Duodenal mucosa (tissue), 2 donors: Measurements from ENCODE around the gene RCHY1.
A peak's percentile ranks its signal among the peaks of the same experiment; 100 is the strongest.
"Not testable (repeated sequence)": the region's sequence is repeated elsewhere in the genome, so short reads cannot be mapped to it uniquely, and the experiment has no call there.

Experiments
- H3K27ac ChIP-seq: one replicate; pipeline ENCODE4 v1.7.0; 2013; ENCODE audit warnings: low read depth, low read length
- H3K27me3 ChIP-seq, 2 donors: one replicate each; pipeline ENCODE4 v1.7.0; 2013; ENCODE audit warnings: low read length in 2 of 2, control low read depth in 1 of 2; ENCODE audit not compliant: insufficient read depth in 2 of 2, control insufficient read depth in 1 of 2
- H3K36me3 ChIP-seq, 2 donors: one replicate each; pipeline ENCODE4 v1.7.0; 2013; ENCODE audit warnings: low read length in 2 of 2, control low read depth in 1 of 2; ENCODE audit not compliant: insufficient read depth in 2 of 2, control insufficient read depth in 1 of 2
- H3K4me1 ChIP-seq, 2 donors: one replicate each; pipeline ENCODE4 v1.7.0; 2013; ENCODE audit warnings: low read length in 2 of 2, control low read depth in 1 of 2; ENCODE audit not compliant: insufficient read depth in 2 of 2, control insufficient read depth in 1 of 2
- H3K4me3 ChIP-seq, 2 donors: one replicate each; pipeline ENCODE4 v1.7.0; 2013; ENCODE audit warnings: low read length in 2 of 2, low read depth in 1 of 2
- H3K9ac ChIP-seq, 2 donors: one replicate each; pipeline ENCODE4 v1.7.0; 2013; ENCODE audit warnings: low read length in 2 of 2, low read depth in 1 of 2
- H3K9me3 ChIP-seq, 2 donors: one replicate each; pipeline ENCODE4 v1.7.0; 2013; ENCODE audit warnings: low read length in 2 of 2, control low read depth in 1 of 2; ENCODE audit not compliant: control insufficient read depth in 1 of 2

Gene RCHY1

GRCh38 chr4:75519452-75519851 is 5.2 kb upstream of the RCHY1 start:
- H3K4me1 ChIP-seq = peaks cover 8 to 16% of the 10 kb centered on the region in 2 donors
- not testable (repeated sequence) for H3K9ac ChIP-seq, H3K4me3 ChIP-seq, H3K27ac ChIP-seq, H3K9me3 ChIP-seq, H3K27me3 ChIP-seq
- H3K36me3 ChIP-seq = peaks cover 17 to 34% of the 10 kb centered on the region in 2 donors

- Histone ChIP-seq H3K36me3 (peaks cover 14 to 20% of the 10 kb centered on the region in 2 donors), H3K4me3 (no peak overlapping the region), H3K9me3 (no peaks in the 10 kb centered on the region), H3K9ac (no peak overlapping the region), H3K27ac (no peak overlapping the region), H3K4me1 (peaks cover 26 to 28% of the 10 kb centered on the region in 2 donors), H3K27me3 (no peaks in the 10 kb centered on the region)
Observed at GRCh38 chr4:75516144-75516543, 1.9 kb upstream of the RCHY1 start.

GRCh38 chr4:75514949-75515612 is 878 bp upstream of the RCHY1 start:
- Histone ChIP-seq H3K36me3 (peaks cover 14 to 15% of the 10 kb centered on the region in 2 donors), H3K4me1 (peaks cover 26 to 28% of the 10 kb centered on the region in 2 donors), H3K27ac (peak overlapping the region; percentile 98)

DNA sequence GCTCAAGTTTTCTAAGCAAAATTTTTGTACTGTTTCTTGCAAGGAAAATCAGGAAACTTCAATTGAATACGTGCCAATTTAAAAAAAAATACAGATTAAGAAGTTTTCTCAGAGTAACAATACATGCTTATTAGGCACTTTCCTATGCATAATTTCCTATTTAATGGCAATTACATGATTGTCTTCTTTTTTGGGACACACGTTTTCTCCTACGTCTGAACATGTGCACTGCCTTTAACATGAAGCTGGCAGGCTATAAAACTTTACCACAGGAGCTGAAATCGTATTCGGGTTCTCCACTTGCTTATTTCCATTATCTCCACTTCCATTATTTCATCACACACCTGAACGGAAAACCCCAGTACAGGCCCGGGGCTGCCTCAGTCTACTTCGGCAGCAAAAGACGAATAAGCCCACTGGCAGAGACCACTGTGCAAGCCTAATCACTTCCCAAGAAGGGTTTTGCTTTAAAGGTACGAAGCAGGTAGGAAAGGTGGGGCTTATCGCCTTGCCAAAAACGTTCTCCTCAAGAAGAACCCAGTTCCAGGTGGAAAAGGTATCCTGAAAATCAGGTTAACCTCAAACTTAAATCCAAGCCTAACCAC is 575 bp downstream of the RCHY1 start:
- Histone ChIP-seq H3K4me3 (peak overlapping the region; percentile 77 to 94), H3K27ac (peak overlapping the region; percentile 98), H3K27me3 (no peaks in the 10 kb centered on the region), H3K4me1 (peaks cover 26 to 28% of the 10 kb centered on the region in 2 donors), H3K36me3 (peaks cover 9 to 11% of the 10 kb centered on the region in 2 donors), H3K9ac (peak overlapping the region; percentile 96 to 97), H3K9me3 (no peaks in the 10 kb centered on the region)

More at GRCh38 chr4:75514949-75515612, 878 bp upstream of the RCHY1 start:
- H3K9ac ChIP-seq = peak overlapping the region; percentile 96 to 97
- H3K9me3 ChIP-seq = no peaks in the 10 kb centered on the region
- H3K4me3 ChIP-seq = peak overlapping the region; percentile 77 to 94
- H3K27me3 ChIP-seq = no peaks in the 10 kb centered on the region

GRCh38 chr4:75512386-75513211 is 1.6 kb downstream of the RCHY1 start:
- Histone ChIP-seq H3K27ac (no peak overlapping the region), H3K9ac (peak overlapping the region in 1 of 2 donors; percentile 96), H3K4me3 (peak overlapping the region; percentile 77 to 94), H3K4me1 (peaks cover 26 to 28% of the 10 kb centered on the region in 2 donors), H3K36me3 (peaks cover 4 to 8% of the 10 kb centered on the region in 2 donors), H3K27me3 (no peaks in the 10 kb centered on the region), H3K9me3 (no peaks in the 10 kb centered on the region)

DNA sequence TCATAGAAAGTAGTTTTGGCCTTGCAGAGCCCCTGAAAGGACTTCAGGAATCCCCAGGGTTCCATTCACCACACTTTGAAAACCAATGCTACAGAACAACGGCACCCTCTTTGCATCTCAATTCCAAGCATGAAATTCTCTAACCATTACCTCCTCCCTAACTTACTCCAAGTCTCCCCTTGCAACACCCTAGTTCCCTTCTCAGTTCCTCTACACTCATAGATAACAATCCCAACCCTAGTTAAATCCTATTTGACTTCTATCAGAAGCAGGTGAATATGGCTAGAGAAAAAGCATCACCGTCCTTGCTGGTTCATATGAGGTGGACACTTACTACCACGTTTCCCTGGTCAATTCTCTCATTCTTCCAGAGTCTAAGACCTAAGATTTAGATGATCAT is 2.4 kb downstream of the RCHY1 start:
- peak overlapping the region in 1 of 2 donors; percentile 36 for H3K9ac ChIP-seq
- H3K9me3 ChIP-seq = no peaks in the 10 kb centered on the region
- H3K4me3 ChIP-seq = peak overlapping the region; percentile 57 to 77
- H3K4me1 ChIP-seq = peaks cover 26 to 28% of the 10 kb centered on the region in 2 donors
- H3K36me3 ChIP-seq = peaks cover 2 to 7% of the 10 kb centered on the region in 2 donors
- H3K27me3 ChIP-seq = no peaks in the 10 kb centered on the region
- H3K27ac ChIP-seq = no peak overlapping the region

GRCh38 chr4:75509592-75509991 is 4.6 kb downstream of the RCHY1 start:
- H3K27me3 ChIP-seq, H3K9ac ChIP-seq, H3K9me3 ChIP-seq, H3K4me3 ChIP-seq, H3K27ac ChIP-seq: not testable (repeated sequence)
- H3K4me1 ChIP-seq = peaks cover 12 to 18% of the 10 kb centered on the region in 2 donors
- peaks cover 6 to 14% of the 10 kb centered on the region in 2 donors for H3K36me3 ChIP-seq

DNA sequence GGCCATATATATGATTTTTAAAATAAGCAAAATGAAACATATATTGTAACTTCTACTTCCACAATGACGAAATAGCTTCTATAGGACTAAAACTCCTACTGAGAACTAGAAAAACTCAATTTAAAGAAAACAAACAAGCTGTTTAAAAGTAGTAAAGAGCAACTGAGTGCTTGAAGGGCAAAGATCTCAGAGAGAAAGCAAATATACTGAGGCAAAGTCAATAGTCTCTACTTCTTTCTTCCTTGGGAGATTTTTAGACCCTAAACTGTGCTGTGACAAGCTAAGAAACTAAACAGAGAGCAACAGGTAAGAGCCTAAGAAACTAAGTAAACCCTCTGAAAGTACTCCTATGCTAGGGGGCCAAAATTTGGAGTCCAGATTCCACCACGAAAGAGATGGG is 8.6 kb downstream of the RCHY1 start:
- H3K36me3 ChIP-seq = peaks cover 12 to 31% of the 10 kb centered on the region in 2 donors
- no peaks in the 10 kb centered on the region for H3K4me1 ChIP-seq
- no peak overlapping the region for H3K4me3 ChIP-seq
- no peaks in the 10 kb centered on the region for H3K27me3 ChIP-seq
- H3K27ac ChIP-seq = no peak overlapping the region
- H3K9ac ChIP-seq = no peak overlapping the region
- H3K9me3 ChIP-seq = no peaks in the 10 kb centered on the region

- Histone ChIP-seq H3K27ac (no peak overlapping the region), H3K36me3 (peaks cover 12 to 30% of the 10 kb centered on the region in 2 donors), H3K4me1 (no peaks in the 10 kb centered on the region), H3K27me3 (no peaks in the 10 kb centered on the region), H3K9ac (no peak overlapping the region), H3K9me3 (peaks cover 0 to 4% of the 10 kb centered on the region in 2 donors), H3K4me3 (no peak overlapping the region)
Observed at GRCh38 chr4:75502671-75503070, 11.5 kb downstream of the RCHY1 start.

DNA sequence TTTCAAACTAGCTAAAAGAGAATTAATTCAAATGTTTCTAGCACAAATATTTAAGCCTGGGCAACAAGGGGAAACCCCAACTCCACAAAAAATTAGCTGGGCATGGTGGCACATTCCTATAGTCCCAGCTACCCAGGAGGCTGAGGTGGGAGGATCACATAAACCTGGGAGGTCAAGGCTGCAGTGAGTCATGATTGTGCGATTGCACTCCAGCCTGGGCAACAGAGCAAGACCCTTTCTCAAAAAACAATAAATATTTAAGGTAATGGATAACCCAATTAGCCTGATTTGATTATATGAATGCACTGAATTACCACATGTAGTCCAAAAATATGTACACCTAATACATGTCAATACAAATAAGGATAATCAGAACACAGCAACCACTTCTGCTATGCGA is 14.3 kb downstream of the RCHY1 start:
- H3K27me3 ChIP-seq = no peaks in the 10 kb centered on the region
- peaks cover 0 to 4% of the 10 kb centered on the region in 2 donors for H3K9me3 ChIP-seq
- no peak overlapping the region for H3K27ac ChIP-seq
- no peaks in the 10 kb centered on the region for H3K4me1 ChIP-seq
- no peak overlapping the region for H3K4me3 ChIP-seq
- H3K36me3 ChIP-seq = peaks cover 13 to 41% of the 10 kb centered on the region in 2 donors
- H3K9ac ChIP-seq = no peak overlapping the region
